Neural progenitor cell (in vitro differentiated cells): ENCODE measurements around the gene PEAK1. TPM values are rescaled to one million over a fixed set of nuclear protein-coding genes. Genes with fewer than 3 reads are reported as not detected.

Experiments
- DNase-seq: peaks from one replicate; pipeline ENCODE4 v3.0.0-alpha.2; 2016; ENCODE audit warnings: low spot score
- H2AFZ ChIP-seq: fragments of 200-600 bp; sonication (generic); replicated peaks from 2 replicates; pipeline ENCODE4 v1.6.1; 2016; ENCODE audit warnings: antibody characterized with exemption
- H3F3A ChIP-seq: fragments of 200-600 bp; sonication (generic); 2 replicates; pipeline ENCODE4 v1.6.1; 2016; ENCODE audit warnings: antibody characterized with exemption, low read depth
- H3K27ac ChIP-seq: fragments of 200-600 bp; sonication (generic); 2 replicates; pipeline ENCODE4 v1.5.1; 2016; ENCODE audit warnings: mild to moderate bottlenecking
- H3K27me3 ChIP-seq: fragments of 200-600 bp; sonication (generic); 2 replicates; pipeline ENCODE4 v1.6.1; 2016; ENCODE audit warnings: mild to moderate bottlenecking, moderate library complexity
- H3K36me3 ChIP-seq: fragments of 200-600 bp; sonication (generic); 2 replicates; pipeline ENCODE4 v1.5.1; 2016
- H3K4me1 ChIP-seq: fragments of 200-600 bp; sonication (generic); 2 replicates; pipeline ENCODE4 v1.6.1; 2016; ENCODE audit warnings: mixed run types
- H3K4me2 ChIP-seq: fragments of 200-600 bp; sonication (generic); 2 replicates; pipeline ENCODE4 v1.6.1; 2016
- H3K4me3 ChIP-seq: fragments of 200-600 bp; sonication (generic); 2 replicates; pipeline ENCODE4 v1.5.1; 2016
- H3K79me2 ChIP-seq: fragments of 200-600 bp; sonication (generic); 2 replicates; pipeline ENCODE4 v1.6.1; 2016; ENCODE audit warnings: low read depth
- H3K9ac ChIP-seq: fragments of 200-600 bp; sonication (generic); 2 replicates; pipeline ENCODE4 v1.6.1; 2016
- H3K9me3 ChIP-seq: fragments of 200-600 bp; sonication (generic); 2 replicates; pipeline ENCODE4 v1.5.1; 2016; ENCODE audit warnings: low read depth
- H4K20me1 ChIP-seq: fragments of 200-600 bp; sonication (generic); 2 replicates; pipeline ENCODE4 v1.6.1; 2016; ENCODE audit warnings: low read depth
- H3K27ac Mint-ChIP-seq: 3 replicates; pipeline ENCODE4 v1.8.0; 2021; ENCODE audit warnings: mixed read lengths
- H3K27me3 Mint-ChIP-seq: 2 replicates; pipeline ENCODE4 v1.8.0; 2022; ENCODE audit warnings: low read depth, mild to moderate bottlenecking, inconsistent platforms, moderate library complexity, mixed read lengths; ENCODE audit not compliant: insufficient read depth
- H3K36me3 Mint-ChIP-seq: 3 replicates; pipeline ENCODE4 v1.8.0; 2021; ENCODE audit warnings: mixed read lengths
- H3K4me1 Mint-ChIP-seq: 3 replicates; pipeline ENCODE4 v1.8.0; 2021; ENCODE audit warnings: mixed read lengths
- H3K4me3 Mint-ChIP-seq: 3 replicates; pipeline ENCODE4 v1.8.0; 2021; ENCODE audit warnings: mild to moderate bottlenecking, moderate library complexity, mixed read lengths
- H3K9me3 Mint-ChIP-seq: 3 replicates; pipeline ENCODE4 v1.8.0; 2020; ENCODE audit warnings: mixed read lengths
- CTCF ChIP-seq: fragments of 200-600 bp; sonication (generic); IDR thresholded peaks from 2 replicates; pipeline ENCODE4 v1.5.1; 2017; ENCODE audit warnings: antibody characterized with exemption, mild to moderate bottlenecking
- EZH2 ChIP-seq: fragments of 200-600 bp; sonication (generic); IDR thresholded peaks from 2 replicates; pipeline ENCODE4 v1.6.1; 2017; ENCODE audit warnings: antibody characterized with exemption, mild to moderate bottlenecking, moderate library complexity
- EZH2phosphoT487 ChIP-seq: fragments of 200-600 bp; sonication (generic); IDR thresholded peaks from 2 replicates; pipeline ENCODE4 v1.6.1; 2017; ENCODE audit warnings: antibody characterized with exemption
- total RNA-seq: library from RNA; depleted of rRNA; stranded (reverse); fragments of >200 nt; gene quantifications from 2 replicates; pipeline ENCODE4 v1.2.3, GENCODE V29; 2015; ENCODE audit warnings: low replicate concordance

The PEAK1 gene
- total RNA-seq, 1 donor from 2014 or later, result 30.9 TPM

GRCh38 chr15:77417602-77418001 is 2.3 kb downstream of the PEAK1 start:
- Histone ChIP-seq H3K9ac (no peak overlapping the region), H3K79me2 (peaks cover 85% of the 10 kb centered on the region), H3K36me3 (no peaks in the 10 kb centered on the region), H3K9me3 (no peaks in the 10 kb centered on the region), H3K27ac (no peak overlapping the region), H3K27me3 (no peaks in the 10 kb centered on the region), H2AFZ (no peak overlapping the region), H3F3A (peaks cover 7% of the 10 kb centered on the region), H3K4me2 (peak overlapping the region; percentile 74), H3K4me1 (peaks cover 31% of the 10 kb centered on the region), H3K4me3 (peak overlapping the region; percentile 94), H4K20me1 (peaks cover 30% of the 10 kb centered on the region)
- H3K9me3 Mint-ChIP-seq, result no peaks in the 10 kb centered on the region
- DNase-seq, result no peak
- peaks cover 25% of the 10 kb centered on the region for H3K4me1 Mint-ChIP-seq
- peaks cover 2% of the 10 kb centered on the region for H3K27me3 Mint-ChIP-seq
- no peaks in the 10 kb centered on the region for H3K36me3 Mint-ChIP-seq
- no peak overlapping the region for H3K27ac Mint-ChIP-seq
- peak overlapping the region; percentile 95 for H3K4me3 Mint-ChIP-seq
- no peak for TF ChIP-seq EZH2phosphoT487
- TF ChIP-seq EZH2, result no peak
- no peak for TF ChIP-seq CTCF

- Histone ChIP-seq H3K4me3 (no peak overlapping the region), H4K20me1 (peaks cover 33% of the 10 kb centered on the region), H3F3A (peaks cover 7% of the 10 kb centered on the region), H3K79me2 (peaks cover 85% of the 10 kb centered on the region), H3K9me3 (no peaks in the 10 kb centered on the region), H3K36me3 (no peaks in the 10 kb centered on the region), H3K9ac (no peak overlapping the region), H3K4me2 (no peak overlapping the region), H3K27ac (no peak overlapping the region), H3K4me1 (peaks cover 31% of the 10 kb centered on the region), H2AFZ (no peak overlapping the region), H3K27me3 (no peaks in the 10 kb centered on the region)
- Mint-ChIP-seq H3K36me3 (no peaks in the 10 kb centered on the region), H3K4me1 (peaks cover 23% of the 10 kb centered on the region), H3K9me3 (no peaks in the 10 kb centered on the region), H3K27me3 (peaks cover 2% of the 10 kb centered on the region), H3K27ac (no peak overlapping the region), H3K4me3 (no peak overlapping the region)
- no peak for TF ChIP-seq CTCF
- no peak for DNase-seq
These were observed 3.0 kb downstream of the PEAK1 start for GRCh38 chr15:77416954-77417353.

- no peak overlapping the region for H3K4me3 ChIP-seq
- H3K36me3 Mint-ChIP-seq, result no peaks in the 10 kb centered on the region
- peaks cover 2% of the 10 kb centered on the region for H3K27me3 Mint-ChIP-seq
- no peaks in the 10 kb centered on the region for H3K27me3 ChIP-seq
- H3K4me1 ChIP-seq, result peaks cover 26% of the 10 kb centered on the region
- no peak overlapping the region for H2AFZ ChIP-seq
- H3K9me3 Mint-ChIP-seq, result no peaks in the 10 kb centered on the region
- TF ChIP-seq CTCF (no peak), EZH2phosphoT487 (no peak), EZH2 (no peak)
- no peaks in the 10 kb centered on the region for H3K36me3 ChIP-seq
- no peak overlapping the region for H3K27ac ChIP-seq
- no peak overlapping the region for H3K4me3 Mint-ChIP-seq
- H3K9ac ChIP-seq, result no peak overlapping the region
- H3F3A ChIP-seq, result peaks cover 7% of the 10 kb centered on the region
- no peak overlapping the region for H3K27ac Mint-ChIP-seq
- H3K4me2 ChIP-seq, result peak overlapping the region; percentile 7
- H4K20me1 ChIP-seq, result peaks cover 40% of the 10 kb centered on the region
- DNase-seq, result no peak
- peaks cover 83% of the 10 kb centered on the region for H3K79me2 ChIP-seq
- no peaks in the 10 kb centered on the region for H3K9me3 ChIP-seq
- peaks cover 18% of the 10 kb centered on the region for H3K4me1 Mint-ChIP-seq
These were observed 3.8 kb downstream of the PEAK1 start for GRCh38 chr15:77416148-77416455.
